Measurements from ENCODE around the gene MTREX.

DNA sequence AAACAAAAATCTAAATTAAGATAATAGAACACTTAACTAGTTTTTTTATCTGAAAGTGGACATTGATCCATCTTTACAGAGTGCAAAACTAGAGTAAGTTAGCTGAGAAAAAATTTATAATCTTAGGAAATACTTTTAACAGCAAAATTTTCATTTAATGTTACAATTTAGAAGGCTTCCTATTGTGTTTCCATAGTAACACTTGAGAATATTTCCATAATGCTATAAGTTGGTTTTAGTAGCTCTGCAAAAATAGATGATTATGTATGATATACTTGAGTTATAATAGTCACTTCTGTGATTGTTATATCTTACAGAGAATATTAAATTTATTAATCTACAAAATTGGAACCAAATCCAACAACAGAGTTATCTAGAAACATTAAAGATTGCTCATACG lies 78.6 kb downstream of the MTREX start:
- no peak for TF ChIP-seq EZH2 (IDR thresholded peaks at IDR 0.05; ENCODE audit: low read length)
- TF ChIP-seq, protein P1, sequence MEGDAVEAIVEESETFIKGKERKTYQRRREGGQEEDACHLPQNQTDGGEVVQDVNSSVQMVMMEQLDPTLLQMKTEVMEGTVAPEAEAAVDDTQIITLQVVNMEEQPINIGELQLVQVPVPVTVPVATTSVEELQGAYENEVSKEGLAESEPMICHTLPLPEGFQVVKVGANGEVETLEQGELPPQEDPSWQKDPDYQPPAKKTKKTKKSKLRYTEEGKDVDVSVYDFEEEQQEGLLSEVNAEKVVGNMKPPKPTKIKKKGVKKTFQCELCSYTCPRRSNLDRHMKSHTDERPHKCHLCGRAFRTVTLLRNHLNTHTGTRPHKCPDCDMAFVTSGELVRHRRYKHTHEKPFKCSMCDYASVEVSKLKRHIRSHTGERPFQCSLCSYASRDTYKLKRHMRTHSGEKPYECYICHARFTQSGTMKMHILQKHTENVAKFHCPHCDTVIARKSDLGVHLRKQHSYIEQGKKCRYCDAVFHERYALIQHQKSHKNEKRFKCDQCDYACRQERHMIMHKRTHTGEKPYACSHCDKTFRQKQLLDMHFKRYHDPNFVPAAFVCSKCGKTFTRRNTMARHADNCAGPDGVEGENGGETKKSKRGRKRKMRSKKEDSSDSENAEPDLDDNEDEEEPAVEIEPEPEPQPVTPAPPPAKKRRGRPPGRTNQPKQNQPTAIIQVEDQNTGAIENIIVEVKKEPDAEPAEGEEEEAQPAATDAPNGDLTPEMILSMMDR (optimal IDR thresholded peaks at IDR 0.05 in 1 of 3, IDR thresholded peaks at IDR 0.05 in 1 of 3, conservative IDR thresholded peaks at IDR 0.05 in 1 of 3; ENCODE audit: extremely low read depth in 1 of 3, insufficient read depth in 2 of 3, low read length in 3 of 3), result no peak

Measured in keratinocyte (primary cell).